Epithelial cell of esophagus (primary cell): Measurements from ENCODE around the gene NTM.
A peak's percentile ranks its signal among the peaks of the same experiment; 100 is the strongest.

Experiments
- DNase-seq: peaks from one replicate; pipeline ENCODE4 v3.0.0; 2010; ENCODE audit warnings: low read depth
- H3K4me3 ChIP-seq: 2 replicates; pipeline ENCODE4 v1.5.1; 2011; ENCODE audit warnings: mild to moderate bottlenecking, low read length, control low read depth
- CTCF ChIP-seq: IDR thresholded peaks from 2 replicates; pipeline ENCODE4 v1.5.1; 2011; ENCODE audit warnings: low read depth, mild to moderate bottlenecking, low read length, control low read depth, inconsistent platforms; ENCODE audit not compliant: insufficient read depth; ENCODE audit errors: missing control alignments

The NTM gene

GRCh38 chr11:132260636-132261035, 890.2 kb downstream of the NTM start:
- no peak for TF ChIP-seq CTCF
- H3K4me3 ChIP-seq: no peak overlapping the region
- DNase-seq: no peak

- no peak overlapping the region for H3K4me3 ChIP-seq
- no peak for DNase-seq
- TF ChIP-seq CTCF: no peak
Measured at GRCh38 chr11:132263241-132263640, 892.8 kb downstream of the NTM start.

DNA sequence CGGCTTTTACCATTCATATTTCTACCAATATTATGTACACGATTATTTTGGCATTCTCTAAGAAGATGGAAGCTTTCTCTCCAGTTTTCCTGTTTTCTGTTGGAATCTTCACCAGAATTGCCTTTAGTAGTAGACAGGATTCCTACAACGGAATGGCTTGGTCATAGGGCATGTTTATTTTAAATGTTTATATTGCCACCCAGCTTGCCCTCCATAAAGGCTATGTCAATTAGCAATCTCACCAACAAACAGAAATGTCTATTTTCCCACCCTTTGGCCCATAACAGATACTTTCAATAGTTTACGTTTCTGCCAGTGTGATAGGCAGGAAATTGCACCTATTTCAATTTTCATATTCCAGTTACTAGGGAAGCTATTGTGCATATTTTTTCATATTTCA, 893.5 kb downstream of the NTM start:
- no peak for TF ChIP-seq CTCF
- DNase-seq: no peak

GRCh38 chr11:132264616-132265015, 894.2 kb downstream of the NTM start:
- TF ChIP-seq CTCF: no peak
- no peak overlapping the region for H3K4me3 ChIP-seq
- no peak for DNase-seq

More for the DNA sequence above, 893.5 kb downstream of the NTM start:
- H3K4me3 ChIP-seq: no peak overlapping the region

GRCh38 chr11:132278801-132279574, 908.6 kb downstream of the NTM start:
- peak; percentile 51 for DNase-seq
- H3K4me3 ChIP-seq: no peak overlapping the region
- peak; percentile 69 for TF ChIP-seq CTCF

DNA sequence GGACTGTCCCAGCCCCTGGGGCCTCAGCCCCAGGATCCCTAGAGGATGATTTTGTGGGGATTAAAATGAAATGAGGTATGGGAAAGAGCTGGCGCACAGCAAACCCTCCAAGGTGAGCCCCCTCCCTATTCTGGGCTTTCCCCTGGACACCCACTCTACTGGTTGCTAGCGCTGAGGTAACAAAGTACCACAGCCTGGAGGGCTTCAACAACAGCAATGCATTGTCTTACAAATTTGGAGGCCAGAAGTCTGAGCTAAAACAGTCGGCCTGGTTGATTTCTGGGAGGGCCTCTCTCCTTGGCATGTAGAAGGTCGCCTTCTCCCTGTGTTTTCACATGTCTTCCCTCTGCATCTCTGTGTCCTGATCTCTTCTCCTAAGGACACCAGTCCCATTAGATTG, 913.6 kb downstream of the NTM start:
- DNase-seq: no peak
- no peak overlapping the region for H3K4me3 ChIP-seq
- no peak for TF ChIP-seq CTCF

DNA sequence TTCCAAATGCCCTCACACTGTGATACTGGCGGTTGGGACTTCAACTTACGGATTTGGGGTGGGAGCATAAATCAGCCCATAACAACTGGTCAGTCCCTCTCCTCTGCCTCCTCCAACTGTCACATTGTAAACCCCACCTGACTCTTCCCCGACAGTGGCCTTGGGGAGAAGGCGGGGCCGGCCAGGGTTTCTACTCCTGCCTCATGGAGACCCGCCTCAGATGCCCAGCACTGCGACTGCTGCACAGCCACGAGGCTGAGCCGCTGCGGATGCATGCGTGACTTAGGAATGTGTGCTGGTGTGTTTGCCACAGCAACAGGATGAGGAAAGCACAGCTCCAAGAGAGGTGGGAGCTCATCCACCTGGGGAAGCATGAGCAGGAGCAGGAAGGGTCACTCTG, 914.2 kb downstream of the NTM start:
- H3K4me3 ChIP-seq: no peak overlapping the region
- TF ChIP-seq CTCF: no peak

More for the DNA sequence above, 914.2 kb downstream of the NTM start:
- no peak for DNase-seq
